D721Med (cell line): ENCODE results near the gene CBY2.

Source experiments
- DNase-seq: peaks from one replicate; pipeline ENCODE4 v3.0.0; 2011; ENCODE audit warnings: low spot score; ENCODE audit not compliant: insufficient read length
- FAIRE-seq: peaks from 2 replicates; lab custom pipeline; 2011; peaks lifted over from hg19 to GRCh38; lab: Jason Lieb, UNC
- TF ChIP-seq, protein P1 (sequence below): IDR thresholded peaks from 2 replicates; pipeline ENCODE4 v1.5.1; 2012; ENCODE audit warnings: mild to moderate bottlenecking, control low read depth; ENCODE audit not compliant: insufficient read depth; ENCODE audit errors: missing control alignments

CBY2 gene

DNA sequence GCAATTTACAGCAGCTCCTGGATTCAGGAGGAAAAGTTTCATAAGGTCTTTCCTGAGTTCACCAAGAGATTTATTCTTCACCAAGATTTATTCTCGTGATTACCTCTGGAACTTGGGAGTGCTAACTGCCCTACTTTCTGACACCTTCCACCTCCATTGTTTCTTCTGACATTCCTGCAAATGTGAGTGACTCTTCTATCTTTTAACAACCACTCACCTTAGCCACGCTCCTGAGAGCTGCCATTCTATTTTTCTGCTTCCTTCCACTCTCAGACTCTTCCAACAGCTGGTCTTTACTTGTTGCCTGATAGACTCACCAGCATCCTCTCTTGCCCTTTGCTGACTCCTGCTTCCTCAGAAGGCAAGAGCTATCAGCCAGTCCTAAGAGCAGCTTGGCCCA, 11.5 kb upstream of the CBY2 start:
- no peak for DNase-seq

DNA sequence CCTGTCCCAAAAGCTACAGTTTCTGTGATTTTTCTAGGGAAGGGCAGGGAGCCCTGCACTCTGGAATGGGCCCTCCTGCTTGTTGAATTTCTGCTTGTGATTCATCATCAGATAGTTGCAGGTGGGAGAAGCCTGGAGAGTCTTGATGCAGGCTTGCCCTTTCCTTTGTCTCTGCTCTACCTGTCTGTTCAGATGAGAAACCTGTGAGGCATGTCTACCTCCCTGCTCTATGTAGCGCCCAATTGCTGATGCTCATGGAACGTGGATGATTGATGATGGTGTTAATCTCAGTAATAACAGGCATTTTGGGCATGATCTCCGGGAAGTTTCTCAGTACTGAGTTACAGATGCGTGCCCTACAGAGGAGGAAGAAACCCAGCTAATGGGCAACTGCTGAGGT, 10.9 kb upstream of the CBY2 start:
- FAIRE-seq (no peak), DNase-seq (no peak)
- TF ChIP-seq, protein P1, sequence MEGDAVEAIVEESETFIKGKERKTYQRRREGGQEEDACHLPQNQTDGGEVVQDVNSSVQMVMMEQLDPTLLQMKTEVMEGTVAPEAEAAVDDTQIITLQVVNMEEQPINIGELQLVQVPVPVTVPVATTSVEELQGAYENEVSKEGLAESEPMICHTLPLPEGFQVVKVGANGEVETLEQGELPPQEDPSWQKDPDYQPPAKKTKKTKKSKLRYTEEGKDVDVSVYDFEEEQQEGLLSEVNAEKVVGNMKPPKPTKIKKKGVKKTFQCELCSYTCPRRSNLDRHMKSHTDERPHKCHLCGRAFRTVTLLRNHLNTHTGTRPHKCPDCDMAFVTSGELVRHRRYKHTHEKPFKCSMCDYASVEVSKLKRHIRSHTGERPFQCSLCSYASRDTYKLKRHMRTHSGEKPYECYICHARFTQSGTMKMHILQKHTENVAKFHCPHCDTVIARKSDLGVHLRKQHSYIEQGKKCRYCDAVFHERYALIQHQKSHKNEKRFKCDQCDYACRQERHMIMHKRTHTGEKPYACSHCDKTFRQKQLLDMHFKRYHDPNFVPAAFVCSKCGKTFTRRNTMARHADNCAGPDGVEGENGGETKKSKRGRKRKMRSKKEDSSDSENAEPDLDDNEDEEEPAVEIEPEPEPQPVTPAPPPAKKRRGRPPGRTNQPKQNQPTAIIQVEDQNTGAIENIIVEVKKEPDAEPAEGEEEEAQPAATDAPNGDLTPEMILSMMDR: no peak

More for the DNA sequence above, 11.5 kb upstream of the CBY2 start:
- TF ChIP-seq, protein P1: no peak
- no peak for FAIRE-seq

DNA sequence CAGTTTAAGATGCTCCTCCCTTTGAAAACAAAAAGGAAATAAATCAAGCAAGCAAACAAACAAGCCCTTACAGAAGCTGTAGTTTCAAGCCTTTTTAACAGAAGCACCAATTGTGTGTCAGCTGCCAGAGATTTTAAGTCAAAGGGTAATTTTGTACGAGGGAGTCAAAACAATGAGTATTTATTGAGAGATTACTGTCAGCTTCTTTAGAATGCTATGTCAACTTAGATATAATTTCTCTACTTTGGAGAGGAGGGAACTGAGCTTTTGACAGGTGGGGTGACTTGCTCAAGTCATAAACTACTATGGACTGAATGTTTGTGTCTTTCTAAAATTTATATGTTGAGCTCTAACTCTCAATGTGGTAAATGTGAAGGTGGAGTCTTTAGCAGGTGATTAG, 10.5 kb upstream of the CBY2 start:
- FAIRE-seq: no peak
- DNase-seq: no peak
- TF ChIP-seq, protein P1: no peak

DNA sequence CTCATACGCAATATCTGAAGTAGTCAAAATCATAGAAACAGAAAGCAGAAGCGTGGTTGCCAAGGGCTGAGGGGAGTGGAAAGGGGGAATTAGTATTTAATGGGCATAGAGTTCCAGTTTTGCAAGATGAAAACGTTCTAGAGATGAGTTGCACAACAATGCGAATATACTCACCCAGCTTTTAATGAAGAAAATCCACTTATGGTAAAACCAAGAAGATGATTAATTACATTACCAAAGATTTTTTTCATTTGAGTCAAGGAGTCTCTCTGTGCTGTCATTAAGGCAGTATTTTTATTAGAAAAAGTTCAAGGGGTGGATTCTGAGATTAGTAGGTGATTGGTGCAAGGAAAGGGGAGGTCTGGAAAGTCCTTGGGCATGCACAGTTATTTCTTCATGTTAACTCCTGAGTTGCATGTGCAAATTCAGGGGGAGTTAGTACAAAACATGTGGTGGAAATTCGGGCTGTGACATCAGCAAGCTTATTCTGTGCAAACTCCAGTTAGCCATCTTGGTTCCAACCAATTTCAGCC, 6.9 kb upstream of the CBY2 start:
- TF ChIP-seq, protein P1: no peak
- DNase-seq (no peak), FAIRE-seq (no peak)

DNA sequence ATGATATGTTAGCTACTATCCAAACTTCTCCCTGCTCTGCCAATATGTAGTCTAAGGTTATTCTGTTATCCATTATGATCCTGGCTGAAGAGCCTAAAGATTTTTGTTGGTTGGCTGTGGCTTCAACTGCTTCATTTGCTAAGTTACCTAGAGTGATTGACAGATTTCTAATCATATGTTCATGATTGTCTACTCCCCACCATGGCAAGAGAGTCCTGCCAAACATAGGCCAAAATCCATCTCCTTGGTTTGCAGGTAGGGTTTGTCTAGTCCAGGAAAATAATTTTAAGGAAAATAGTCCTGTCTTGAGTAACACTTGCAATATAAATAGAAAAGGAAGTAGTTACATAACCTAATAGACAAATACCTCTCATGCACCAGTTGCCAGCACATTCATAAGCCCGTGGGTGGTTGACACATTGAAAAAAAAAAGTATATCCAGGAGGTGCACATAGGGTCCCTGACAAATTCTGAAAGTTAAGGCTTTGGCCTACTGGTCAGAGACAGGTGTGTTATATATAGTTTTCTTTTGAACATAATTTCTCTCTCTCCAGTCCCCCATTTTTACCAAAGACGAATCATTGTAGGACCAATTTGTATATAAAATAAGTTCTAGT, 5.4 kb upstream of the CBY2 start:
- TF ChIP-seq, protein P1: no peak
- no peak for FAIRE-seq

DNA sequence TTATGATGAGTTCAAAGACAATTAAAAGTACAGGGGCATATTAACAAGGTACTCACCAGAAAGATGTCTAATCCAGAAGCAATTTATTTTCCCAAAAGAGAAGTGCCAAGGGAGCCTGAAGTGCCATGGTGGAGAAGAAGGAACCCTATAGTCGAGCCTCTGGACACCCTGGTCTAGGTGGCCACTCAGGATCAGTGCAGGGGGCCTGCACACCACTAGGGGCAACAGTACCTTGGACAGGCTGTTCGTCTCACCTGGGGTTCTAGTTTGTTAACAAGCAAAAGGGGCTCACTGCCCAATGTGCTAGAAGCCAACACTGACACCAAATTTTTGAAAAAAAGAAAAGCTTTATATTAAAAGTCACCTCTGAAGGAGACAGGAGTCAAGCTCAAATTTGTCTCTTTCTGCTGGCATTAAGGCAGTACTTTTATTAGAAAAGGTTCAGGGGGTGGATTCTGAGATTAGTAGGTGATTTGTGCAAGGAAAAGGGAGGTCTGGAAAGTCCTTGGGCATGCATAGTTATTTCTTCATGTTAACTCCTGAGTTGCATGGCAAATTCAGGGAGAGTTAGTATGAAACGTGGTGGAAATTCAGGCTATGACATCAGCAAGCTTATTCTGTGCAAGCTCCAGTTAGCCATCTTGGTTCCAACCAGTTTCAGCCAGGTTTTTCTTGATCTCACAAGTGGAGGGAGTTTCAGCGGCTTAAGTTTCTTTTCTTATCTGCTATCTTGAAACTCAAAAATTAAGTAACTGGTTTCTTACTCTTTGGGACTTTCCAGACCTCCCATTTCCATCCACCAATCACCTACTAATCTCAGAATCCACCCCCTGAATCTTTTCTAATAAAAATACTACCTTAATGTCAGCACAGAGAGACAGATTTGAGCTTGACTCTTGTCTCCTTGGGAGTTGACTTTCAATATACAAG, 884 bp upstream of the CBY2 start:
- FAIRE-seq (no peak), DNase-seq (no peak)
- TF ChIP-seq, protein P1: no peak

More for the DNA sequence above, 5.4 kb upstream of the CBY2 start:
- DNase-seq: no peak
